Astrocyte of the cerebellum (primary cell): ENCODE data around the gene DYNLL1.
"Not testable (repeated sequence)": the region's sequence is repeated elsewhere in the genome, so short reads cannot be mapped to it uniquely, and the experiment has no call there.

Experiments
- DNase-seq: peaks from one replicate; pipeline ENCODE4 v3.0.0-alpha.2; 2011; ENCODE audit warnings: low read depth
- H3K4me3 ChIP-seq: 2 replicates; pipeline ENCODE4 v1.5.1; 2011; ENCODE audit warnings: mild to moderate bottlenecking, low read depth, low read length, moderate library complexity
- in situ Hi-C: cut with HindIII; loops from 2 replicates; pipeline ENCODE4 v1.10.0; 2017; ENCODE audit warnings: low sequenced_read_pairs
- TF ChIP-seq, protein P1 (sequence below): IDR thresholded peaks from 2 replicates; pipeline ENCODE4 v1.5.1; 2012; ENCODE audit warnings: low read length, low read depth, moderate library complexity, mild to moderate bottlenecking; ENCODE audit errors: missing control alignments

The DYNLL1 gene

GRCh38 chr12:120500581-120500980 lies 4.7 kb downstream of the DYNLL1 start:
- in situ Hi-C loops = no loop called here
- no peak for DNase-seq
- no peak overlapping the region for H3K4me3 ChIP-seq
- TF ChIP-seq, protein P1, sequence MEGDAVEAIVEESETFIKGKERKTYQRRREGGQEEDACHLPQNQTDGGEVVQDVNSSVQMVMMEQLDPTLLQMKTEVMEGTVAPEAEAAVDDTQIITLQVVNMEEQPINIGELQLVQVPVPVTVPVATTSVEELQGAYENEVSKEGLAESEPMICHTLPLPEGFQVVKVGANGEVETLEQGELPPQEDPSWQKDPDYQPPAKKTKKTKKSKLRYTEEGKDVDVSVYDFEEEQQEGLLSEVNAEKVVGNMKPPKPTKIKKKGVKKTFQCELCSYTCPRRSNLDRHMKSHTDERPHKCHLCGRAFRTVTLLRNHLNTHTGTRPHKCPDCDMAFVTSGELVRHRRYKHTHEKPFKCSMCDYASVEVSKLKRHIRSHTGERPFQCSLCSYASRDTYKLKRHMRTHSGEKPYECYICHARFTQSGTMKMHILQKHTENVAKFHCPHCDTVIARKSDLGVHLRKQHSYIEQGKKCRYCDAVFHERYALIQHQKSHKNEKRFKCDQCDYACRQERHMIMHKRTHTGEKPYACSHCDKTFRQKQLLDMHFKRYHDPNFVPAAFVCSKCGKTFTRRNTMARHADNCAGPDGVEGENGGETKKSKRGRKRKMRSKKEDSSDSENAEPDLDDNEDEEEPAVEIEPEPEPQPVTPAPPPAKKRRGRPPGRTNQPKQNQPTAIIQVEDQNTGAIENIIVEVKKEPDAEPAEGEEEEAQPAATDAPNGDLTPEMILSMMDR = no peak

DNA sequence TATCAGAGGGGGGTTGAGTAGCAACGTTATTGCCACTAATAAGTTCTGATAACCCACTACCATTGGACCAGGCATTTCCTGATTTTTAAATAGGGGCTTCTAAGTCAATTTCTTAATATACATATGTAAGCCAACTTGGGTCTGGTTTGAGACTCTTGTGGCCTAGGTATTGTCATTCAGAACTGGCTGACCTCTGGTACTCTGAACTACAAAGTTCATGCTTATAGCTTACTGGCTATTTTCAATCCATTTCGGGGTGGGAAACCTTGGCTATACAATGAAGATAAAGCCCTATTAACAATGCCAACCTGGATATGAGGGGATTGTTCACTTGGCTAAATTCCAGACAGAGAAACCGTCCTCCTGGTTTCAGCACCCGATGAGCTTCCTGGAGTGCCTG lies 8.7 kb downstream of the DYNLL1 start:
- no peak for DNase-seq
- in situ Hi-C loops = no loop called here
- TF ChIP-seq, protein P1 = no peak
- H3K4me3 ChIP-seq = no peak overlapping the region

GRCh38 chr12:120508537-120508936 lies 12.6 kb downstream of the DYNLL1 start:
- no peak for DNase-seq
- no peak overlapping the region for H3K4me3 ChIP-seq
- TF ChIP-seq, protein P1 = no peak
- in situ Hi-C loops = no loop called here

DNA sequence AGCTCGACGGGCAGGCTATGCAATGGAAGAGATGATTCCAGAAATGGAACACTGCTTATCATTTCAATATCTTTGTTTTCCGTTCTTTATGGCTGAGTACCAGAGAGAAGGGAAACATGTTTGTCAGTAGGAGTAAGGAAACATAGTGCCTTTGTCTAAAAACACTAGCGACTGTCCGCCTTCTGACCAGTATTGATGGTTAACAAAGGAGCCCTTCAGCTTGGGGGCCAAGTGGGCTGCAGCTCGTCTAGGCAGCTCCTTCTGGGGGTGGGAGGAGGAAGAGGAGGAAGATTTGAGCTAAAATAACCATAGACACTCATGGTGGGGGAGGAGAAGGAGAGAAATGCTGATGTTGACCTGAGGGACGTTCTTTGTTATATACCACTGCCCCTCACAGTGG lies 18.1 kb downstream of the DYNLL1 start:
- no peak for DNase-seq
- in situ Hi-C loops = no loop called here
- TF ChIP-seq, protein P1 = no peak

DNA sequence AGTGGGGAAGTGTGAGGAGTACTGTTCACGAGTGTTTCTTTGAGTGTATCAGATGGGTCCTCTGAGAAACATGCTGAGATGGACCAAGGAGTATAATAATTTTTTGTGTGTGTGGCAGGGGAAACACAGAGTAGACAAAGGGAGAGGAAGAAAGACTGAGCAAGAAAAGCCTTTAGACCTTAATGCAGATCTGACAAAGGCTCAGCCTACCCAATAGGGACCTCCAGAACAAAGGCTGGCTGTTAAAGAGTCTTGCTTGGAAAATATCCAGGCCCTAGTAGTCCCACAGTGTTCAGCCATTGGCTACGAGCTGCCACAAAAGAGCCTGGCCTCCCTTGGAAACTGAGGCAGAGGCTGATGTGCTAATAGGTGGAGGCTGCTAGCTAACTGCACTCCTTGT lies 19.6 kb downstream of the DYNLL1 start:
- in situ Hi-C loops = no loop called here
- DNase-seq = no peak

More for the DNA sequence above, 18.1 kb downstream of the DYNLL1 start:
- H3K4me3 ChIP-seq = no peak overlapping the region

GRCh38 chr12:120519324-120519723 lies 23.4 kb downstream of the DYNLL1 start:
- in situ Hi-C loops, DNase-seq, H3K4me3 ChIP-seq: not testable (repeated sequence)

More for the DNA sequence above, 19.6 kb downstream of the DYNLL1 start:
- no peak overlapping the region for H3K4me3 ChIP-seq
- TF ChIP-seq, protein P1 = no peak

- TF ChIP-seq, protein P1 = no peak
- in situ Hi-C loops = no loop called here
- no peak for DNase-seq
- no peak overlapping the region for H3K4me3 ChIP-seq
Measured at GRCh38 chr12:120522568-120522967, 26.7 kb downstream of the DYNLL1 start.
